CD4-positive, alpha-beta T cell treated with Interleukin-17A for 4 hours (primary cell): Measurements from ENCODE around the gene PARVB.
A peak's percentile ranks its signal among the peaks of the same experiment; 100 is the strongest.
"Not testable (repeated sequence)": the region's sequence is repeated elsewhere in the genome, so short reads cannot be mapped to it uniquely, and the experiment has no call there.

ENCODE experiments used
- DNase-seq: peaks from one replicate; pipeline ENCODE4 v3.0.0-alpha.2; 2020; ENCODE audit warnings: mixed read lengths

PARVB gene

GRCh38 chr22:44091021-44091721 lies 67.1 kb downstream of the PARVB start:
- DNase-seq = peak; percentile 13

- DNase-seq = no peak
Measured at GRCh38 chr22:44091751-44092150, 67.6 kb downstream of the PARVB start.

- no peak for DNase-seq
Measured at GRCh38 chr22:44092636-44093220, 68.6 kb downstream of the PARVB start.

GRCh38 chr22:44093791-44094190 lies 69.7 kb downstream of the PARVB start:
- no peak for DNase-seq

- DNase-seq = no peak
Measured at GRCh38 chr22:44094751-44095302, 70.7 kb downstream of the PARVB start.

- no peak for DNase-seq
Measured at GRCh38 chr22:44096736-44097135, 72.6 kb downstream of the PARVB start.

GRCh38 chr22:44097263-44098020 lies 73.3 kb downstream of the PARVB start:
- DNase-seq = no peak

GRCh38 chr22:44098021-44098739 lies 74.1 kb downstream of the PARVB start:
- DNase-seq = no peak

GRCh38 chr22:44098966-44099530 lies 74.9 kb downstream of the PARVB start:
- DNase-seq = no peak

GRCh38 chr22:44099696-44100095 lies 75.6 kb downstream of the PARVB start:
- DNase-seq = no peak

- no peak for DNase-seq
Measured at GRCh38 chr22:44100411-44100810, 76.3 kb downstream of the PARVB start.

- DNase-seq = no peak
Measured at GRCh38 chr22:44102121-44102520, 78.0 kb downstream of the PARVB start.

GRCh38 chr22:44102856-44103255 lies 78.8 kb downstream of the PARVB start:
- no peak for DNase-seq

- no peak for DNase-seq
Measured at GRCh38 chr22:44103735-44104480, 79.8 kb downstream of the PARVB start.

- DNase-seq = no peak
Measured at GRCh38 chr22:44107340-44107739, 83.2 kb downstream of the PARVB start.

- DNase-seq = no peak
Measured at GRCh38 chr22:44108076-44108475, 84.0 kb downstream of the PARVB start.

- DNase-seq = no peak
Measured at GRCh38 chr22:44108806-44109385, 84.8 kb downstream of the PARVB start.

GRCh38 chr22:44109416-44109815 lies 85.3 kb downstream of the PARVB start:
- DNase-seq = no peak

- DNase-seq = not testable (repeated sequence)
Measured at GRCh38 chr22:44110656-44111055, 86.6 kb downstream of the PARVB start.

- DNase-seq = no peak
Measured at GRCh38 chr22:44111562-44112155, 87.6 kb downstream of the PARVB start.

- DNase-seq = no peak
Measured at GRCh38 chr22:44112191-44112590, 88.1 kb downstream of the PARVB start.
